Measurements from ENCODE around the gene FAXDC2.

Gene FAXDC2

DNA sequence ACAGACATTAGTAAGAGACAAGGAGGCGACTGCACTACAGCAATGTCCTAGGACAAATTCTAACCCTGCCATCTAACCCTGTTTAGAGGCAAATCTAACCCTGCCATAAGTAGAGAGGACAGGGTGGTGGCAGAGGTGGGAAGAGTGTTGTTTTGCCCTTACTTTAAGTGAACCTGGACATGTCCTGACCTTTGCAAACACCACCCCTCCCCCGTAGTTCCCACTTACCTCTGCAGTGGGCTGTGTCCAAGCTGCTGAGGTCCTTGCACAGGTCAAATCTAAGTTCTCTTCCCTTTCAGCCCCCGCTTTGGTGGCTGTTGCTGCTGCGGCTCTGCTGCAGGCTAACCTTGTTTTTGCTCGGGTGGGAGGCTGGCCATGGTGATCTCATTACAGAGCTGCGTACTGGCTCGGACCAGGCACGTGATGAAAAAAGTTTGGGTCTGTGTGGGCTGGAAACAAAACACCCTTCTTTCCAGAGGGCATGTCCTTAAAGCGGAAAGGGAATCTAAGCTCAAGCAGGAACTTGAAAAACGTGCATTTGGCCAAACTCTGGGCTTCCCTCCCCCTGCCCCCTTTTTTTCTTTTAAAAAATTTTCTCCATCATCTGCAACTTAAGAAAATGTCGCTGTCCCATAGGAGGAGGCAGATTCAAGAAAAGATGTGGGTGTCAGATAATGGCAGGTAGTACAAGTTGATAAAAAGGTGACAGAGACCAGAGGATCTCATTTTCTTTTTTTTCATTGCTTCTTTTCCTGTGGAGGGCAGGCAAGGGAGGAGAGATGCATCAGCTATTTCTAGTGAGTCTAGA, at the start of gene FAXDC2:
Gene FAXDC2, minus strand, starts transcription at position 349 of the 808 bp plus-strand sequence. CDS start 12,425 bp downstream, outside the sequence.
- peak; percentile 86 for DNase-seq (ENCODE audit: low spot score)

- no peak for DNase-seq (ENCODE audit: low spot score)
These were observed 49.7 kb upstream of the FAXDC2 start for GRCh38 chr5:154900066-154900465.

- DNase-seq (ENCODE audit: low spot score) = no peak
These were observed 48.9 kb upstream of the FAXDC2 start for GRCh38 chr5:154899151-154899816.

GRCh38 chr5:154898210-154898609, 47.8 kb upstream of the FAXDC2 start:
- no peak for DNase-seq (ENCODE audit: low spot score)

- DNase-seq (ENCODE audit: low spot score) = no peak
These were observed 46.3 kb upstream of the FAXDC2 start for GRCh38 chr5:154896562-154897165.

GRCh38 chr5:154895606-154896561, 45.5 kb upstream of the FAXDC2 start:
- no peak for DNase-seq (ENCODE audit: low spot score)

DNA sequence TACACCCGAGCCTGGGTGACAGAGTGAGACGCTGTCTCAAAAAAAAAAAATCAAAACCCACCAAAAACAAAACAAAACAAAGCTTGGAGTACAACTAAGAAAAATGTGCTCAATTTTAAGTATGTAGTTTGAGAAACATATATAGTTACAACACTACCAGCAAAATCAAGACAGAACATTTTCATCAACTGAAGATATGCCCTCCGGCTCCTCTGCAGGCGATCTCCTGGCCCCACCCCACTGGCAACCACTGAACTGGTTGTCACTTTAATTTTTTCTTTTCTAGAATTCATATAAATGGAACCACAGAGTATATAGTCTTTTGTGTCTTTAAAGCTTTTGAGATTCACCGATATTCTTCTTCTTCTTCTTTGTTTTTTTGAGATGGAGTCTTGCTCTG, 43.0 kb upstream of the FAXDC2 start:
- no peak for DNase-seq (ENCODE audit: low spot score)

DNA sequence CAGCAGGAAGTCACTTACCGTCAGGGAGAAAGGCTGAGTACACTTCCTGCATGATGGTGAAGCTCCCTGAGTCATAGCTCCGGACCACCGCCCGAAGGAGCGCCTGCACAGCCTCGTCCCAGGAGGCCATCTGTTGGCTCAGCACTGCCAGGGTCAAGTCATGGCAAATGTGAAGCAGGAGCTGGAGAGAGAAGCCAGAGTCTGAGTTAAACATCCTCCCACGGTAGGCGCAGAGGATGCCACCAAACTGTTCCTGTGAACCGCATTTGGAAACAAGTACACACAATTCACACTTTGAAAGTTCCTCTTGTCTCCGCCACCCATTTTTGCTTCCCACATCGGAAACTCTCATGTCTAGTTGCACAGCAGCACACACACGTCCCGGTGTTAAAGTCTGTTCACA, 42.0 kb upstream of the FAXDC2 start:
- no peak for DNase-seq (ENCODE audit: low spot score)

- DNase-seq (ENCODE audit: low spot score) = no peak
These were observed 35.0 kb upstream of the FAXDC2 start for GRCh38 chr5:154885439-154885838.

DNA sequence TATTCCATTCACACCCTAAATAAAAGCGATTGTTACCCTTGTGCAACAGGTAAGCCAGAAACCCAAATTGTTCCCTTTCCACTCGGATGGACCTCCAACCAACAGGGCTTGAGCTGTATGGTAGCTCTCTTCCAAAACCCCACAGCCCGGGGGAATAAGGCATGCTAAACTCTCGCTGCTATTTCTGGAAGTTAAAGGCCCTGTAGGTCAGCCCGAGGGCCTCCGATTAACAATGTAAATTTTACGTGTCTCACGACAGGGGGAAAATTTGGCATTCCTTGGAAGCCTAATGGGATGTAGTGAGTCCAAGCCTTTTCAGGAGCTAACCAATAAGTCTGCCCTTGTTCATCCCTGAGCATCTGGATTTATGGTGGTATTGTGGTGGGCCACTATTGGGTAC, 34.0 kb upstream of the FAXDC2 start:
- DNase-seq (ENCODE audit: low spot score) = no peak

GRCh38 chr5:154881986-154882385, 31.6 kb upstream of the FAXDC2 start:
- no peak for DNase-seq (ENCODE audit: low spot score)

DNA sequence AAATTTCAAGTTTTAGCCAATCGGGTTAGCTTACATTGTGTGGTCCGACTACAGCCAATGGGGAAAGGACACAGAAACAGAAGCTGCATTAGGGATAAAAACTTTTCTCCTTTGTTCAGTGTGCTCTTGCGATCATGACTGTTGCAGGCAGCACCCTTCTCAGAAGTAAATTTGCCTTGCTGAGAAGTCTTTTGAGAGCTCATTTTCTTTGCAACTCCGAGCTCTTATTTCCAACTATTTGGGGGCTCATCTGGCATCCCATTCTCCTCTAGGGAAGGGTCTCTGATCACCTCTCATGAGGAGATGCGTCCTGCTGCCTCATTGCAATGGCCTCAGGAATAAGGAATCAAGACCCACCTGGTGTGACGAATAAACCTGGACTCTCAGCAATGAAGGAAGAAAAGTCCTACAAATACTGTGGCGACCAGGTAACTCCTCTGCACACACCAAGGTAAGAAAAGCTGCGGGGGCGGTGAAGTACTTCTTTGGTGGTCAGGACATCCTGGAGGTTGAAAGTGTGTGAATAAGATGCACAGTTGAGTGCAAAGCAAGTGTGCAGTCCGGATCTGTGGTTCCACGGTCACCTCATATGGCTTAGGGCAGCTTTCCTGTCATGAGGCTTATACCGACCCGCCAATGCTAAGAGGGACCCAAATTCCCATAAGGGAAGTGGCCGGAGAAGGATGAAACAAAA, 28.4 kb upstream of the FAXDC2 start:
- no peak for DNase-seq (ENCODE audit: low spot score)

DNA sequence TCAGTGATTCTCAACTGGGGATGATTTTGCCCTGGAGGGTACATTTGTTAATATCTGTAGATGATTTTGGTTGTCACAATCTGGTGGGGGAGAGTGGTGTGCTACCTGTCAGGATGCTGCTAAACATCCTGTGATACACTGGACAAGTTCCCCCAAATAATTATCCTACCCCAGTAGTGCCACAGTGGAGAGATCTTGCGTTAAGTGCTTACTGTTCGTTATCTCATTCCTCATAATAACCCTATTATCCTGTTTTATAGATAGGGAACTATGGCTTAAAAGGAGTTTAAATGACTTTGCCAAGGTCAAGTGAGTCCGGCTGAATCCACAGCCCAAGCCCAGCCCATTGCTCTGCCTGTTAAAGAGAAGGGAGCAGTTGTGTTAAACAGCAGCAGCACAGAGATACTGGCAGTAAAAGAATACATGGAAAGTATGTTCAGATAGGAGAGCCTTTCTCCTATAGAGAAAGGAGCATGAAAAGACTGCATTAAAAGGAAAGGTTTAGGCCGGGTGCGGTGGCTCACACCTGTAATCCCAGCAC, 23.5 kb upstream of the FAXDC2 start:
- no peak for DNase-seq (ENCODE audit: low spot score)

DNA sequence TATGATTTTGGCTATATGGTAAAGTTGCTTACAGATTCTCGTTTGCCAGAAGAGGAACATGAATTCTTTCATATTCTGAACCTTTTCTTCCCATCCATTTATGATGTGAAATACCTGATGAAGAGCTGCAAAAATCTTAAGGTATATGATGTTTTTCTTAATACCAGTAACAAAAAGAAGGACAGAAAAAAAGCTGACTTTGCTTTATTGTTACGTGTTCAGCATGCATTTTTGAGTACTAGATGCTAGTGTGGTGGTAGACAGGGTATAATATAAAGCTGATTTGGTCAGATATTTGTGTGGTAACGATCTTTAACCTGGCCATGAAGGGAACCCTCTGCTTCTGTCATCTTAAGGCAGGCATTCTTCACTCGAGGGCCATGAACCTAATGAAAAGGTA, 21.3 kb upstream of the FAXDC2 start:
- DNase-seq (ENCODE audit: low spot score) = no peak

GRCh38 chr5:154868702-154869101, 18.3 kb upstream of the FAXDC2 start:
- DNase-seq (ENCODE audit: low spot score) = no peak

DNA sequence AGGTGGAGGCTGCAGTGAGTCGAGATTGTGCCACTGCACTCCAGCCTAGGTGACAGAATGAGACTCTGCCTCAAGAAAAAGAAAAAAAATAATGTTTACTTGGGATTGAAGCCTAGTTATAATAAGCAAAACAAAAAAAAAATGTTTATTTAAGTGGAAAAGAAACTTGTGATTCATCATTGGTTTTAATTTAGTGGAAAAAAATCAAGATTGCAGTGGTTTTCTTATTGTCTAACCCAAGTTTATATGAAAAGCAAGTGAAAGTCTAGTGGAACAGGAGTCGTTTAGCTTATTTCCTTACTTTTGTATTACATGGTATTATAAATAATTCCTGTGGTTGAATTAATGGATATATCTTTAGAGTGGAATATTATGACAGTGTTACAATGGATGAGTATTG, 16.4 kb upstream of the FAXDC2 start:
- no peak for DNase-seq (ENCODE audit: low spot score)

DNA sequence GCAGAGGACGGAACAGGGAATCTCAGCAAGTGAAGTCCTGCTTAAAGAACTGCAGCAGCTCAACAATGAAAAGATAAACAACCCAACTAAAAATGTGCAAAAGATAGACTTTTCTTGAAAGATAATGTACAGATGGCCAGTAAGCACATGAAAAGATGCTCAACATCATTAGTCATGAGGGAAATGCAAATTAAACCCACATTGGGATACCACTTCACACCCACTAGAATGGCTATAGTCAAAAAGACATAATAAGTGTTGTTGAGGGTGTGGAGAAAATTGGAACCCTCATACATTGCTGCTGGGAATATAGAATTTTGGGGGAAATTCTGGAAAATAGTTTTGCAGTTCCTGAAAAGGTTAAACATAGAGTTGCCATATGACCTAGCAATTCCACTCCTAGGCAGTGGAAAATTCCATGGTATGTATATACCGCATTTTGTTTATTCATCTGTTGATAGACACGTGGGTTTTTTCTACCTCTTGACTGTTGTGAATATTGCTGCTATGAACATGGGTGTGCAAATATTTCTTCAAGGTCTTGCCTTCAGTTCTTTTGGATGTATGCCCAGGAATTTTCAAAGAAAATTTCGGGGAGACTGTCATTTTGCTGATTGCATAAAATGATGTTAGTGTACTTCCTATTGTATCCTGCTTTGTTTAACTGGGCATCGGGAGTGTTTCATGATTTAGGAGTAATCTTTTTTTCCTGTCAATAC, 15.2 kb upstream of the FAXDC2 start:
- DNase-seq (ENCODE audit: low spot score) = no peak

DNA sequence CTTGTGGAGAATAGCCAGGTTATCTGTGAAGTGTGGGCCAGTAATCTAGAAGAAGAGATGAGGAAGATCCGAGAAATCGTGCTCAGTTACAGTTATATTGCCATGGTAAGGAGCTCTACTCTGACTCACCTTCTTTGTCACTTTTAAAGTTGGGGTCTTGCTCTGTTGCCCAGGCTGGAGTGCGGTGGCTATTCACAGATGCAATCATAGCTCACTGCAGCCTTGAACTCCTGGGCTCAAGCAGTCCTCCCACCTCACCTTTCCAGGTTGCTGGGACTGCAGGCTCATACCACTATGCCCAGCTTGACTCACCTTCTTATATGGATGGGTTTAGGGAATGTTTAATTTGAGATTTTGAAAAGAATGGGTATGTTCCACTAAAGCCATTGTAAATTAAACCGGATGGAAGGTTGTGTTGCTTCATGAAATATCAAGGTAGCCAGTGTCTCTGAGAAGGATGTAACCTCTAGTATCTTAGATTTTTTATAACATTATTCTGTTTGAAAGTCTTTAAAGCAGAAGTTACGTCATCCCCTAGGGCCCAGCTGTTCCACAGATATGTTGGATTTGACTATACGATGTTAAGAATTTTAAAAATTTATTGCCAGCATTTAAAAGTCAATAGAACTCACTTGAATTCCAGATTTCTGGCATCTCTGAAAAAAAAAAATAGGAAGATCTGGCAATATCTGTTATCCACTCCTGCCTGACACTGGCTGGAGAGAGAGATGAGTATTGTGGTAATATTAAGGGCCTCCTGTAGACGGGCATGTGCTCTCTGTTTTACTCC, 13.1 kb upstream of the FAXDC2 start:
- no peak for DNase-seq (ENCODE audit: low spot score)

DNA sequence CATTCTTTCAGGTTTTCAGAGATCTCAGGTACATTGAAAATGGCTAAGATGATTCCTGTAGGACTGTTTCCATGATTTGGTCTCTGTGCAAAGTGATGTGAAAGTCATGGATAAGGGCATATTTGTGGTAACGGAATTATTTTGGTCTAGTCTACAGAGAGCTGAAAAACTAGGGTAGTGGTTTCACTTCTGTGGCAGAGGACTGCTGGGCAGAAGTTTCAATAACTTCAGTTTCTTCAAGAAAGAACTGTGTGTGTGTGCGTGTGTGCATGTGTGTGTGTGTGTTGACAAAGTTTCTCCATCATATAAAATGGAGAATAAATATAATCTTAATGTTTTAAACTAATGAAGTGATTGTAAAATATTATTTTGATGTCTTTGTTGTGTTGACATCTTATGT, 12.4 kb upstream of the FAXDC2 start:
- DNase-seq (ENCODE audit: low spot score) = no peak

DNA sequence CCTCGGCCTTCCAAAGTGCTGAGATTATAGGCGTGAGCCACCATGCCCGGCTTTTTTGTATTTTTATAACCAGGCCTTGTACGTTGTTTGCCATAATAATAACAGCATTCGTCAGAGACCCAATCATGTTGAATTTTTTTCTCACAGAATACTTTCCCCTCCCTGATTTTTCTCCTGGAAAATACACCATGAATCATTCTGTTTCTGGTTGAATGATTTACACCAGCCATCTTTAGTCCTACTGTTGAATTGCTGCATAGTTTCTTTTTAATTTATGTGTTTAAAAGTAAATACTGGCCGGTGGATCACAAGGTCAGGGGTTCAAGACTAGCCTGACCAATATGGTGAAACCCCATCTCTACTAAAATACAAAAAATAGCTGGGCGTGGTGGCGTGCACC, 11.5 kb upstream of the FAXDC2 start:
- no peak for DNase-seq (ENCODE audit: low spot score)

Data from AG08396 (cell line).